Coronary artery (tissue), 2 donors: ENCODE measurements around the gene VSTM1.

Experiments
- DNase-seq: peaks from one replicate; pipeline ENCODE4 v3.0.0-alpha.2; 2017; ENCODE audit warnings: low spot score
- H3K27ac ChIP-seq, 2 donors: fragments of 200-600 bp; sonication (generic); one replicate each; pipeline ENCODE4 v1.5.1; 2016 to 2019
- H3K4me3 ChIP-seq: fragments of 200-600 bp; sonication (generic); 2 replicates; pipeline ENCODE4 v1.5.1; 2016; ENCODE audit warnings: mild to moderate bottlenecking, moderate library complexity
- TF ChIP-seq, protein P1 (sequence below): fragments of 200-600 bp; sonication (generic); IDR thresholded peaks from one replicate; pipeline ENCODE4 v1.5.1; 2019; ENCODE audit warnings: antibody characterized with exemption

The VSTM1 gene

DNA sequence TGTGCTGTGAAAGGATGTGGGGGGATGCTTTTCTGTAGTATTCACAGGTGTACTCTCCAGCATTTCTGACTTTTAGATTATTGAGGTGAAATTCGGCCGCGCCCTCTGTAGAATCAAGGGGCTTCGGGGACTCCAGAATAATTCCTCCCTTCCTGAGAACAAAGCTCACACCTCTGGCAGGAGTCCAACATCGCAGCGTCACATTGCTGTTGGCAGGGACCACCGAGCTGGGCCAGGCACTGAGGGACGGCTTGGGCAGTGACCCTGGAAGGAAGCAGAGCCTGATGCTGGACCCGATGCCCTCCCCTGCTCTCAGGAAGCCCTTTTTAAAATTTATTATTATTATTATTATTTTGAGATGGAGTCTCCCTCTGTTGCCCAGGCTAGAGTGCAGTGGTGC lies 11.2 kb upstream of the VSTM1 start:
- no peak for DNase-seq
- Histone ChIP-seq H3K27ac (no peak overlapping the region), H3K4me3 (no peak overlapping the region)
- TF ChIP-seq, protein P1, sequence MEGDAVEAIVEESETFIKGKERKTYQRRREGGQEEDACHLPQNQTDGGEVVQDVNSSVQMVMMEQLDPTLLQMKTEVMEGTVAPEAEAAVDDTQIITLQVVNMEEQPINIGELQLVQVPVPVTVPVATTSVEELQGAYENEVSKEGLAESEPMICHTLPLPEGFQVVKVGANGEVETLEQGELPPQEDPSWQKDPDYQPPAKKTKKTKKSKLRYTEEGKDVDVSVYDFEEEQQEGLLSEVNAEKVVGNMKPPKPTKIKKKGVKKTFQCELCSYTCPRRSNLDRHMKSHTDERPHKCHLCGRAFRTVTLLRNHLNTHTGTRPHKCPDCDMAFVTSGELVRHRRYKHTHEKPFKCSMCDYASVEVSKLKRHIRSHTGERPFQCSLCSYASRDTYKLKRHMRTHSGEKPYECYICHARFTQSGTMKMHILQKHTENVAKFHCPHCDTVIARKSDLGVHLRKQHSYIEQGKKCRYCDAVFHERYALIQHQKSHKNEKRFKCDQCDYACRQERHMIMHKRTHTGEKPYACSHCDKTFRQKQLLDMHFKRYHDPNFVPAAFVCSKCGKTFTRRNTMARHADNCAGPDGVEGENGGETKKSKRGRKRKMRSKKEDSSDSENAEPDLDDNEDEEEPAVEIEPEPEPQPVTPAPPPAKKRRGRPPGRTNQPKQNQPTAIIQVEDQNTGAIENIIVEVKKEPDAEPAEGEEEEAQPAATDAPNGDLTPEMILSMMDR: no peak

DNA sequence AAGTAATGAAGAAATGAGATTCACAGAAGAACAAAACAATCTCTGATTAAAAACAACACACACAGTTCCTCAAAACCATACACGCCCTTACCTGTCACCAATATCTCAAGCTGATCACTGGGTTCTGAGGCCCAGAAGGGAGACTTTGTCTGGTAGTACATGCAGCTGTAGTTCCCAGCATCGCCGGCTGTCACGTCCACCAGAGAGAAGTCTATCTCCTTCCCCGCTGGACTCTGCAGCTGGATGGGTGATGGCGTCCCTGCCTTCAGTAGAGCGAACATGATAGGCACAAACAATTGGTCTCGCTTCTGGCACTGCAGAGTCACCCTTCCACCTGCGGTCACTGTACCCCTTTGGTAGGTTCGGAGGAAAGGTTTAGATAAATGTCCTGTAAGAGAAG lies 10.1 kb upstream of the VSTM1 start:
- Histone ChIP-seq H3K4me3 (no peak overlapping the region), H3K27ac (no peak overlapping the region)
- no peak for DNase-seq
- TF ChIP-seq, protein P1: no peak

DNA sequence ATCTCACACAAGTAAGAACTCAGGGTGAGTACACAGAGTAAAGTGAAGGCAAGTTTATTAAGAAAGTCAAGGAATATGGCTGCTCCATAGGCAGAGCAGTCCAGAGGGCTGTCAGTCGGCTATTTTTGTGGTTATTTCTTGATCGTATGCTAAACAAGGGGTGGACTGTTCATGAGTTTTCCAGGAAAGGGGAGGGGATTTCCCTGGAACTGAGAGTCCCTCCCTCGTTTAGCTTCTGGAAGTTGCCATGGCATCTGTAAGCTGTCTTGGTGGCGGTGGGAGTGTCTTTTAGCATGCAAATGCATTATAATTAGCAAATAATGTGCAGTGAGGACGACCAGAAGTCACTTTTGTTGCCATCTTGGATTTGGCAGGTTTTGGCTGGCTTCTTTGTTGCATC lies 5.8 kb upstream of the VSTM1 start:
- no peak for DNase-seq
- H3K4me3 ChIP-seq: no peak overlapping the region
- TF ChIP-seq, protein P1: no peak
- no peak overlapping the region for H3K27ac ChIP-seq

DNA sequence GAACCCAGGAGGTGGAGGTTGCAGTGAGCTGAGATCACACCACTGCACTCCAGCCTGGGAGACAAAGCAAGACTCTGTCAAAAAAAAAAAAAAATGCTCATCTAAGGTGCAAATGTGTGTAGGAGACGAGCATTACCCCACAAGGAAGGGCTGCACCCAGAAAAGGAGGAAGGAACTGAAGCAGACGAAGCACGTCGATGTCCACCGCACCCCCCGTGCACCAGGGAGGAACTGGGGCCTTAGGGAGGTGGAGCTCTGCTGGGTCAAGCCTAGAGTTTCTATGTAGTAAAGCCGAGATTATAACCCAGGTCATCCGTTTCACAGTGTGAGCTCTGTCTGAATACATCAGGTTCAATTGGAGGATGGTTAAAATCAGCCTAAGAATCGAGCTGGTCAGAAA lies 1.1 kb downstream of the VSTM1 start:
- Histone ChIP-seq H3K27ac (no peak overlapping the region), H3K4me3 (no peak overlapping the region)
- DNase-seq: no peak
- TF ChIP-seq, protein P1: no peak

DNA sequence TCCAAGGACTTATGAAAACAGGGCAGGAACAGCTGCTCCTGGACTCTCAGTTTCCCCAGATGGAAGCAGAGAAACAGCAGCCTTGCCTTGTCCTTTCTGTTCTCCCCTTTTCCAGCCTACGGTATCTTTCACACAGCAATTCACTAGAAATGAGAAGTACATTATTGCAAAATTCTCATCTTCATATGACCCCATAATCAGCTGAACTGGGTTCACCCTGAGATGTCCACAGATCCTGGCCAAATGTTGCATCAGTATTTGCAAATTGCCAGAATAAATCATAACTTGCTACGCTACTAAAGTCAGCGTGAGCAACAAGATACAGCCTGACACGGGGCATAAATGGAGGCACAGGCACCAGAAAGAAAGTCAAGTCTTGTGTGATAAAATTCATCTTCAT lies 16.1 kb downstream of the VSTM1 start:
- no peak overlapping the region for H3K4me3 ChIP-seq
- no peak for DNase-seq
- no peak overlapping the region for H3K27ac ChIP-seq
- TF ChIP-seq, protein P1: no peak

DNA sequence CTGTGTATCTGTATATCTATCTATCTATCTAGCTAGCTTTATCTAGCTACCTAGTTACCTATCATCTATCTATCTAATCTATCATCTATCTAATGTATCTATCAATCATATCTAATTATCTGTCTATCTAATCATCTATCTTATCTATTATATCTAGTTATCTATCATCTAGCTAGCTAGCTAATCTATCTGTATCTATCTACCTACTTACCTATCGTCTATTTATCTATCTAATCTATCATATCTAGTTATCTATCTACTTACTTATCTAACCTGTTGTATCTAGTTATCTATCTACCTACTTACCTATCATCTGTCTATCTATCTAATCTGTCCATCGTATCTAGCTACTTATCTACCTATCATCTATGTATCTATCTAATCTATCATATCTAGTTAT lies 17.9 kb downstream of the VSTM1 start:
- Histone ChIP-seq H3K4me3 (no peak overlapping the region), H3K27ac (no peak overlapping the region)
- no peak for DNase-seq
- TF ChIP-seq, protein P1: no peak

DNA sequence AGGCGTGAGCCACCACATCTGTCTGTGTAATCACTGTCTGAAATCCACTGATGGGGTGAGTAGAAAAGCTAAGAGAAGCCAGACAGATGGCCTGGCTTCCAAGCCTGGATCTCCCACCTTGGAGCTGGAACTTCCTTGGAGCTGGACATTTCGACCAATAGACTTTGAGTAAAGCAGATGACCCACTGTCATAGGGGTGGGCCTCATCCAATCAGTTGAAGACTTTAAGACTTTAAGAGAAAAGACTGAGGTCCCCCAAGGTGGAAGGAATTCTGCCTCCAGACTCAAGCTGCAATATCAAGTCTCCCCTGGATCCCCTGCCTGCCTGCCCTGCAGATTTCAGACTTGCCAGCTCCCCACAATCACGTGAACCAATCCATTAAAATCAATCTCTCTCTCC lies 20.7 kb downstream of the VSTM1 start:
- no peak overlapping the region for H3K27ac ChIP-seq
- TF ChIP-seq, protein P1: no peak
- H3K4me3 ChIP-seq: no peak overlapping the region
- no peak for DNase-seq
